ENCODE measurements around the gene BLTP3B. TPM values are rescaled to one million over a fixed set of nuclear protein-coding genes. Genes with fewer than 3 reads are reported as not detected.

BLTP3B gene
- total and polyA plus RNA-seq, 2 of the 13 experiments (the other 11 are each of a cell fraction or from before 2014, with no cell fraction given), result 15.6 to 24.4 TPM

DNA sequence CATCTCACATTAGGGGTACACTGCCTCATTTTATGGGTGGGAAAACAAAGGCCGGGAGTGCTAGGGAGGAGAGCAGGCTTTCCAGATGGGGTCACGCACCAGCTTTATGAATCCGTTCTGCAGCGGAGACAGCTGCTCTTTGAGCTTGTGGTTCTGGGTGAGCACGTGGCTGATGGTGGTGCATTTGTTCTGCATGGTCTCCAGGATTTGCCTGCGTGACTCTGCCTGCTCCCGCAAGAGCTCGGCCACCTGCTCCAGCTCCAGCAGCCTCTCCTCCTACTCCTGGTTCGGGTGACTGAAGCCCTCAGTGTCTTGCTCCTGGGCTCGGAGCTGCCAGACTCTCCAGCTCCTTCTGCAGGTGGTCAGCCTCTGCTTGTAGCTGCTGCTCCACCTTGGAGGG lies 23.6 kb upstream of the BLTP3B start (continued):
- no peak for TF ChIP-seq NFE2L1 (CRISPR knock-in tag; IDR thresholded peaks at IDR 0.05; ENCODE audit: borderline replicate concordance)
- no peak for TF ChIP-seq CREB1 (IDR thresholded peaks at IDR 0.05)
- TF ChIP-seq CREB1 (CRISPR knock-in tag; IDR thresholded peaks at IDR 0.05), result no peak

- POLR2A ChIA-PET, result no interaction called here
- in situ Hi-C loops (cut with HindIII; ENCODE audit: extremely low pct_ligation_motif_present, low pct_unique_long_range_greater_than_20kb), result no loop called here
- intact Hi-C loops (cut with micrococcal nuclease; ENCODE audit: unreplicated experiment), result no loop called here
- ATAC-seq (no peak), FAIRE-seq (no peak), DNase-seq (ENCODE audit: low spot score) (no peak)
- Histone ChIP-seq H3K9ac (ENCODE audit: insufficient read depth, low read depth, low read length) (no peak overlapping the region), H3K4me3 (replicated peaks in 1 of 3; ENCODE audit: insufficient read depth in 1 of 3, low read depth in 2 of 3, low read length in 3 of 3) (no peak overlapping the region), H3K27ac (ENCODE audit: extremely low read length, insufficient read depth, low read length) (no peak overlapping the region), H3K36me3 (replicated peaks in 1 of 2; ENCODE audit: control insufficient read depth in 1 of 2, insufficient read depth in 2 of 2, low read length in 2 of 2) (peaks cover 2 to 3% of the 10 kb centered on the region in 2 experiments; a peak in 3 of 5 replicates), H3K4me1 (ENCODE audit: insufficient read depth, low read length) (no peaks in the 10 kb centered on the region), H3K9me3 (ENCODE audit: low read length) (no peaks in the 10 kb centered on the region), H3K4me2 (ENCODE audit: low read depth, low read length) (no peak overlapping the region), H3K79me2 (ENCODE audit: insufficient read depth, low read length) (no peaks in the 10 kb centered on the region), H4K20me1 (ENCODE audit: insufficient read depth, low read length) (no peaks in the 10 kb centered on the region), H2AFZ (ENCODE audit: low read length) (no peak overlapping the region), H3K27me3 (ENCODE audit: control insufficient read depth in 1 of 2, insufficient read depth in 2 of 2, low read length in 2 of 2) (no peaks in the 10 kb centered on the region)
- BruUV-seq (replicated peaks), result no TSS peak
- TF ChIP-seq XBP1 (CRISPR knock-in tag; IDR thresholded peaks at IDR 0.05) (no peak), HMGXB4 (CRISPR knock-in tag; IDR thresholded peaks at IDR 0.05; ENCODE audit: borderline replicate concordance in 1 of 2, low read depth in 1 of 2) (no peak), CBX5 (CRISPR knock-in tag; IDR thresholded peaks at IDR 0.05; ENCODE audit: borderline replicate concordance) (no peak), ZNF619 (CRISPR knock-in tag; IDR thresholded peaks at IDR 0.05) (no peak), ZNF350 (CRISPR knock-in tag; IDR thresholded peaks at IDR 0.05; ENCODE audit: borderline replicate concordance, low read depth) (no peak), ERF (CRISPR knock-in tag; IDR thresholded peaks at IDR 0.05) (no peak), ZFYVE20 (CRISPR knock-in tag; IDR thresholded peaks at IDR 0.05; ENCODE audit: borderline replicate concordance, low read depth) (no peak), ZNF207 (IDR thresholded peaks at IDR 0.05; ENCODE audit: borderline replicate concordance) (no peak), SMYD3 (CRISPR knock-in tag; IDR thresholded peaks at IDR 0.05) (no peak), IRF2 (CRISPR knock-in tag; IDR thresholded peaks at IDR 0.05) (no peak), TOPORS (CRISPR knock-in tag; IDR thresholded peaks at IDR 0.05) (no peak), ZNF333 (CRISPR knock-in tag; IDR thresholded peaks at IDR 0.05; ENCODE audit: borderline replicate concordance) (no peak)
- TF ChIP-seq, protein P1, sequence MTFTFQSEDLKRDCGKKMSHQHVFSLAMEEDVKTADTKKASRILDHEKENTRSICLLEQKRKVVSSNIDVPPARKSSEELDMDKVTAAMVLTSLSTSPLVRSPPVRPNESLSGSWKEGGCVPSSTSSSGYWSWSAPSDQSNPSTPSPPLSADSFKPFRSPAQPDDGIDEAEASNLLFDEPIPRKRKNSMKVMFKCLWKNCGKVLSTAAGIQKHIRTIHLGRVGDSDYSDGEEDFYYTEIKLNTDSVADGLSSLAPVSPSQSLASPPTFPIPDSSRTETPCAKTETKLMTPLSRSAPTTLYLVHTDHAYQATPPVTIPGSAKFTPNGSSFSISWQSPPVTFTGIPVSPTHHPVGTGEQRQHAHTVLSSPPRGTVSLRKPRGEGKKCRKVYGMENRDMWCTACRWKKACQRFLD (CRISPR knock-in tag; IDR thresholded peaks at IDR 0.05; ENCODE audit: borderline replicate concordance), result no peak
- CTCF ChIA-PET (ENCODE audit: low intra/inter-chr PET ratio, low total read pairs), result no interaction called here
- 96% methylated on average over 3 of the region's 3 CpGs for WGBS (ENCODE audit: low lambda C conversion rate)
Measured at GRCh38 chr12:100165356-100165755, 22.7 kb upstream of the BLTP3B start.

Measured in HepG2 (cell line).